ENCODE results near the gene SLC9A5.

Gene SLC9A5

DNA sequence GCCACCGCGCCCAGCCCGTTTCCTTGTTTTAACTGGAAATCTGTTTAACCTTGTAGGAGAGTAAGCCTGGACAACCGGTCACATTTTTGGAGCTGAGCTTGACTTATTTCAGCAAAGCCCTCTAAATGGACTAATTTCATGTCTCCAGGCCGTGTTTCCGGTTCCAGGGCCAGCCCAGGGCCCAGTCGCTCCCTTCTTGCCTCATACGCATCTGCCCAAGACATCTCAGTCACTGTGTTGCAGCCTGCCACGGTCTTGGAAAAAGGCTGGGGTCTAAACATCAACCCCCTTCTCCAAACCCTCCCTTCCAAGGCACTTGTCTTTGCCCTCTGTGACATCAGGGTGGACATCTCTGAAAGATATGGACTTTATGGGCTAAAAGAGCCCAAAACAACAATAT is 49.5 kb downstream of the SLC9A5 start:
- DNase-seq (ENCODE audit: extremely low spot score, insufficient read length, low read depth) (no peak), FAIRE-seq (no peak)

DNA sequence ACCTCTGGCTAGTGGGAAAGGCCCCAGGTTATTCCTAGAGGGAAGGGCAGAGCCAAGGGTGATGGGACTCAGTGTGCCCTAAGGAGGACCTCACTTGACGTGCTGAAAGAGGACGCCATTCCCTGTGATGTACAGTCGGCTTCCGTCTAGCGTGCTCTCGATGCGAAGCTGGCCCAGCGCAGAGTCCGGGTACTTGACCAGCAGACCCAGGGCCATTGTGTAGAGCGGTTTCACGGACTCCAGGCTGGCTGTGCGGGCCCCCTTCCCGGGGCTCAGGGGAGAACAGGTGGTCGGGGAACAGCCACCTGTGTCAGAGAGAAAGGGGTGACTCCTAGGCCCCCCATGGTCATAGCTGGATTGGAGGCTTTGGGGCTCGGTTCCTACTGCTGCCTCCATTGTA is 50.5 kb downstream of the SLC9A5 start:
- DNase-seq (ENCODE audit: extremely low spot score, insufficient read length, low read depth) = no peak
- no peak for FAIRE-seq

DNA sequence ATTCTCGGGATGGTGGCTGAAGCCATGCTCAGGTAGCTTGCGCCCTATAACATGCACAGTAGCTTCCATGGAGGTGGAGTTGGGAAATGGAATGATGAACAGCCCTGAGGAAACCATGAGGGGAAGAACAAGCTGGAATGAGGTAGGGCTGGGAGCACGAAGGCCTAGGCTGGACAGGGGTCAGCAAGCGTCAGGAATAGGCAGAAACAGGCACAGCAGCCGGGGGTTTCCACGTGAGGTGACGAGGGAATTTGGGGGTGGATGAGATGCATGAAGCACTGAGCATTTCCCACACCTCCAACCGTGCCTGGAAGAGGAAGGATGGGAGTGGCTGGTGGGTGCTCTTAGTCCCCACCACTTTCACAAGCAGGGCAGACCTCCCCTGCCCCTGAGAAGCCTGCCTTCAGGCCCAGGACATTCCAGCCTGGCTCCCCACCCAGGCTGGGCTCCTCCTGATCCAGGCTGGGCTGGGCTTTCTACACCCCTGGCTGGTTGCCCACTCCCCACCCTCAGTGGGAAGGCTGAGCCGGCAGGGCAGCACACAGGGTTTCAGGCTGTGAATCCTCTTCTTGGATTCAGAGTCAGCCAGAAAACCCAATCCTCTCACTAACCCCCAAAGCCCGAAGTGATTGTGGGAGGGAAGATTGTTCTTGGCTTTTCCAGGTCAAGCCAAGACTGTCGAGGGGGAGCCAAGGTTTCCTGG is 52.5 kb downstream of the SLC9A5 start:
- FAIRE-seq = no peak
- DNase-seq (ENCODE audit: extremely low spot score, insufficient read length, low read depth) = no peak

DNA sequence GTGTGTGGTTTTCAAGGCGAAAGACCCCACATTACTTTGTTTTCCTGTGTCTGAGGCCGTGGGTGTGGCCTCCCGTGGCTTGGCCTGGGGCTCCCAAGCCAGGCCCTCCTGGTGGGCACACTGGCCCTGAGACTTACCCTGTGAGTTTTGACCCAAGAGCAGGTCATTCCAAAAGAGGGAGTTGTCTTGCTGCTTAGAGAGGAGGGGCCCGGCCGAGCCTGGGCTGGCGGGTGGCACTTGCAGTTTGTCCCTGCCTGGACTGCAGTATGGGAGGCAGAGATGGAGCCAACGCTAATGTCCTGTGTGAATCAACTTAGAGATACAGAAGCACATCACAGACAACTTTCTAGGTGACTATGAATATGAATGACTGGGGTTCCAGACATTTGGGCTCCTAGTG is 53.3 kb downstream of the SLC9A5 start:
- FAIRE-seq = no peak
- DNase-seq (ENCODE audit: extremely low spot score, insufficient read length, low read depth) = no peak

DNA sequence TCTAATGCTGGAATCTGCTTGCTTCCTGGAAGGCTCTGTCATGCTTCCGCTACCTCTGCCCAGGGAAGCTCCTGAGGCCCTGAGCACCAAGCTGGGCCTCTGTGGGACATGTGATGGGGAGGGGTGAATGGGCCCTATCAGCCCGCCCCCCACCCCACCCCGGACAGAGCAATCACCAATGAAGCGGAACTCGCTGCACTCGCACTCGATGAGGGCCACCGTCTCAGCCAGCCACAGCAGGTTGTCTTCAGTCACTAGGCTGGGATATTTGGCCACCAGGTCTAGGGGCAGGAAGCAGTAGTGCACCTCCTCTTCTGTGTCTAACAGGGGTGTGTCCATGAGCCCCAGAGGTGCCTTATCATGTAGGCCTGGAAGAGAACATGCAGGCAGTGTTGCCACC is 54.2 kb downstream of the SLC9A5 start:
- DNase-seq (ENCODE audit: extremely low spot score, insufficient read length, low read depth) (no peak), FAIRE-seq (no peak)

DNA sequence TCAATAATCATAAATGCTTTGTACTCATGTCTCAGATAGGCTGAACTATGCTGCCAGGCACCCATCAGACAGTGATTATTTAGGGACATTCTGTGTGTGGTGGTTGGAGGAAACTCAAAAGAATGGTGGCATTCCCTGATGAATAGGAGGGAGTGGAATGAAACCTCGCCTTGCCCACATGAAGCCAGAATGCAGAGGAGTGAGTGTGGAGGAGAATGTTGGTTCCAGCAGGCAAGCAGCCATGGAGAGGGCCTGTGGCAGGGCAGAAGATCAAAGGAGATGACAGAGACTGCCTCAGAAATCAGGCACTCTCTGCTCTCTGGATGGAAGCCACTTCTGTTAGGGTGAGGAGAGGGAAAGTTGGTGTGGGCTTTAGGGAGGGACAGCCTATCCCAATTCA is 55.2 kb downstream of the SLC9A5 start:
- FAIRE-seq = no peak
- no peak for DNase-seq (ENCODE audit: extremely low spot score, insufficient read length, low read depth)

DNA sequence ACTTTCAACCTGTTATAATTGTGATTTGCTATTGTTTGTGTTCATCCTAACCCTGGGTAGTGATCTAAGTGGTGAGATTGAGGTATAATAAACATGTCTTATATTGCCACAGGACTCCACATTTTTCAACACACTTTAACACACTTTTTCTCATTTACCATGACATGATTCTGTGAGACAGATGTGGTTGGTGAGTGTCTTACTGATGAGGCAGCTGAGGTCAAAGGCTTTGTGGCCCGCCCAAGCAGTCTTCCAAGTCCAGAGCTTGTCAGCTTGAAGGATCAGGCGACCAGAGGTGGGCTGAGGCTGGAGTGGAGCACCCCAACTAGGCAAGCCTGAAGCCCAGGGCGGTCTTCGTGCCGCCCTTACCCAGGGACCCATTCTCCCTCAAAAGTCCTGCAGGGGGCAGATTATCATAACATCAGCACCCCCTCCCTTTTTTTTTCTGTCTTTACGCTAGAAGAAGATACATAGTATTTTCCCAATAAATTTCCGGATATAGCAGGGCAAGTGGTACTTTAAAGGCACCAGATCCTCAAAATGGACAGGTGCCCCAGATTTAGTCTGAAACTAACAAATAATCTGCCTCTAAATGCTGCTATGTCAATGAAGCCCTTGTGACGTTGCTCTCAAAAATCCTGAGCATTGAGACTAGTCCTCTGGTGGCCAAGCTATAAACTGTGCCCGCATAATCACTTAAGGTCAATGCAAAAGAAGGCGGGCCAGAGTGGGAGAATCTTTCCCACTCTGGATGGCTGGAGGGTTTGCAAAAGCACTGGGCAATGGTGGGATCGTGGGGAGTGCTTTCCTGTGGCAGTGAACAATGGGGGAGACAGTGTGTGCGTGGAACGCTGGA is 56.7 kb downstream of the SLC9A5 start:
- FAIRE-seq (no peak), DNase-seq (ENCODE audit: extremely low spot score, insufficient read length, low read depth) (no peak)

DNA sequence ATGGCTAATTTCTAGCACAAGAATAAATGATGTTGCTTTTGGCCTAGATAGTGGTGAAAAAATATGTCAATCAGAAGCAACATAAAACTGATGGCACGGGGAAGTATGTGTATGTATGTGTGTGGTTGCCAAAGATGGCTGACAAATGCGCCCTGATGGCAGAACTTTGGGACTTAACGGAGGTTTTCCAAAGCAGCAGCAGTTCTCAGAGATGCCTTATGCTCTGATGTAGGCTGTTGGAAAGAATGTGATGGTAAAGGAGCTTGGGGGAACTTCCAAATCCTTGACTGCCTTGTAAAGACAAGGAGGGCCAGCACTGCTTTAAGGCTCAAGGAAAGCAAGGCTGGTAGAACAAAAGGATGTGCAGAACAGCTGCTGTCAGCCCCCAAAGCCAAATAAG is 61.8 kb downstream of the SLC9A5 start:
- DNase-seq (ENCODE audit: extremely low spot score, insufficient read length, low read depth) = no peak
- no peak for FAIRE-seq

DNA sequence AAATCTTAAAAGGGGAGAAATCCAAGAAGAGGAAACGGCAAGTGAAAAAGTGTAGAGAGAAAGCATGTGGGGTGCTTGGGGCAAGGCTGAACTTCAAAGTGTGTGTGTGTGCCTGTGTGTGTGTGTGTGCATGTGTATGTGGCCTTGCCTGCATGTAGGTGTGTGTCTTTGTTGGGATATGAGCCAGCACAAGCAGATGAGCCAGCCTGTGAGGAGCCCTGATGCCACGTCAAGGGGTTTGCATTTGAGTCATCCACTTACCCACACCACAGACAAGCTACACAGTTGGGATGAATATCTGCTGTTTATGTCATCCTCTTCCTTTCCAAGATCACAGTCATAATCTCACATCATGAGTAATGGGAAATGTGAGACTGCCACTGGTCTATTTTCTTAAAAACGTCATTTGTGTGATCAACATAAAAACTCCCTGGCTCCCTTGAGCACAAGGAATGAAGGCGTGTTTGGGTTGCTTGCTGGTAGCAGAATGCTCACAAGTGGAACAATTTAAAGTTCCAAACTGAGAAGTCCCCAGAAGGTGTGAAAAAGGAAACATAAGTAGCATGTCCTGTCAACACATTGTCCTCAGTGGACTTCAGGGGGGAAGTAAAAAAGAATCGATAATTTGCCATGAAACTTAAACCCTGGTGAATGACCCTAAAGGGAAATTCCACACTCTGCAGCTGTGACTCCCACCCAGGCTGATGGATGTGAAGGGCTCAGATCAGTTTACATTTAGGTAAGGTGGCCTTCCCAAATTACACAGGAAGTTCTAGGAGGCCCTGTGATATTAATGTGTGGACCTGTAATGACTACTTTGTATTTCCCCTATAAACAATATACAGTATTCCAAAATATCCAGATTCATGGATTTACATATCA is 63.1 kb downstream of the SLC9A5 start:
- DNase-seq (ENCODE audit: extremely low spot score, insufficient read length, low read depth) (peak; percentile 60), FAIRE-seq (peak; percentile 63)

DNA sequence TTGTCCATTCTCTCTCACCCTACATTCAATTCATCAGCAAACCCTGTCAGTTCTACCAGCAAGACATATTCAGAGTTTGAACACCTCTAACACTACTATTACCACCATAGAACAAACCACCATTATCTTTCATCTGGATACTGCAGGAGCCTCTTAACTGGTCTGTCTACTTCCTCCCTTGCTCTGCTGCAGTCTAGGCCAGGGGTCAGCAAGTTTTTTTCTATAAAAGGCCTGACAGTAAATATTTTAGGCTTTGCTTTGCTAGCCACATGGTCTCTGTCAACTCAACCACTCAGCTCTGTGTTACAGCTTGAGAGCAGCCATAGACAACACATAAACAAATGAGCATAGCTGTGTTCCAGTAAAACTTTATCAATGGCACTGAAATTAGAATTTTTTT is 63.9 kb downstream of the SLC9A5 start:
- DNase-seq (ENCODE audit: extremely low spot score, insufficient read length, low read depth) (no peak), FAIRE-seq (no peak)

DNA sequence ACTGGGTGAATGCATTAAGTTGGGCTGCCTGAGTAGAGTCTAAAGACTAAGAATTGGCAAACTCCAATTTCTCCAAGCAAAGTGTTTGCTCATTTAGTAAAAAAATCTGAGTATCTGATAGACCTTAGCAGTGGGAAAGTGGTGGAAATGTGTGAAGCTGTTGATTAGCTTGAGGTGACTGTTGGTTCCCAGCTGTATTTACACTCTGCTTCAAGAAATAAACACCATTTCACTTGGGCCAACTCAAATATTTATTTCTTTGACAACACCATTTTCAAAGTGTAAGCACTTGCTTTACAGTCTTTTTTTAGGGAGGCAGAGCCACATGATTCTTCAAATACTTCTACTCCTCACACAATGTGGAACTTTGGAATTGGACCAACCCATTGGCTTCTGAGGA is 69.1 kb downstream of the SLC9A5 start:
- DNase-seq (ENCODE audit: extremely low spot score, insufficient read length, low read depth) = no peak
- no peak for FAIRE-seq

All from GM18507 (cell line).